Measurements from ENCODE around the gene SLX4IP. TPM values are rescaled to one million over a fixed set of nuclear protein-coding genes. Genes with fewer than 3 reads are reported as not detected.
"Not testable (repeated sequence)": the region's sequence is repeated elsewhere in the genome, so short reads cannot be mapped to it uniquely, and the experiment has no call there.

Gene SLX4IP
- polyA plus RNA-seq, 4 donors = 1.6 to 7.1 (median 2.5) TPM

- DNase-seq; H3K4me1 ChIP-seq (ENCODE audit: control insufficient read depth in 3 of 3, insufficient read depth in 2 of 3, low read depth in 1 of 3, low read length in 2 of 3); H3K27me3 ChIP-seq (ENCODE audit: control insufficient read depth in 3 of 3, insufficient read depth in 3 of 3, low read length in 3 of 3); H3K4me3 ChIP-seq (ENCODE audit: low read depth in 1 of 3, low read length in 3 of 3); FAIRE-seq; H3K27ac ChIP-seq (ENCODE audit: low read depth in 1 of 3, low read length in 2 of 3); H3K9me3 ChIP-seq (ENCODE audit: control insufficient read depth in 2 of 2, insufficient read depth in 1 of 2, low read depth in 1 of 2, low read length in 1 of 2); H3K36me3 ChIP-seq (ENCODE audit: control insufficient read depth in 3 of 3, insufficient read depth in 2 of 3, low read depth in 1 of 3, low read length in 3 of 3): not testable (repeated sequence)
- 95 to 96% (median 95%) methylated on average over 10 of the region's 10 CpGs for WGBS, 3 donors
Observed at GRCh38 chr20:10590446-10590845, 155.3 kb downstream of the SLX4IP start.

GRCh38 chr20:10590950-10591671 lies 156.0 kb downstream of the SLX4IP start:
- Histone ChIP-seq H3K4me3 (ENCODE audit: low read depth in 1 of 3, low read length in 3 of 3) (no peak overlapping the region), H3K4me1 (ENCODE audit: control insufficient read depth in 3 of 3, insufficient read depth in 2 of 3, low read depth in 1 of 3, low read length in 2 of 3) (no peaks in the 10 kb centered on the region), H3K27me3 (ENCODE audit: control insufficient read depth in 3 of 3, insufficient read depth in 3 of 3, low read length in 3 of 3) (no peaks in the 10 kb centered on the region), H3K27ac (ENCODE audit: low read depth in 1 of 3, low read length in 2 of 3) (peak overlapping the region in 1 of 3 donors; percentile 17), H3K36me3 (ENCODE audit: control insufficient read depth in 3 of 3, insufficient read depth in 2 of 3, low read depth in 1 of 3, low read length in 3 of 3) (no peaks in the 10 kb centered on the region), H3K9me3 (ENCODE audit: control insufficient read depth in 2 of 2, insufficient read depth in 1 of 2, low read depth in 1 of 2, low read length in 1 of 2) (no peaks in the 10 kb centered on the region)
- FAIRE-seq = no peak
- DNase-seq = no peak
- WGBS, 3 donors = 96 to 97% (median 96%) methylated on average over 1 of the region's 1 CpG

GRCh38 chr20:10591946-10592521 lies 156.9 kb downstream of the SLX4IP start:
- no peak overlapping the region for H3K4me3 ChIP-seq (ENCODE audit: low read depth in 1 of 3, low read length in 3 of 3)
- DNase-seq (no peak), FAIRE-seq (no peak)
- H3K27ac ChIP-seq (ENCODE audit: low read depth in 1 of 3, low read length in 2 of 3) = no peak overlapping the region
- no peaks in the 10 kb centered on the region for H3K27me3 ChIP-seq (ENCODE audit: control insufficient read depth in 3 of 3, insufficient read depth in 3 of 3, low read length in 3 of 3)
- no peaks in the 10 kb centered on the region for H3K4me1 ChIP-seq (ENCODE audit: control insufficient read depth in 3 of 3, insufficient read depth in 2 of 3, low read depth in 1 of 3, low read length in 2 of 3)
- no peaks in the 10 kb centered on the region for H3K9me3 ChIP-seq (ENCODE audit: control insufficient read depth in 2 of 2, insufficient read depth in 1 of 2, low read depth in 1 of 2, low read length in 1 of 2)
- H3K36me3 ChIP-seq (ENCODE audit: control insufficient read depth in 3 of 3, insufficient read depth in 2 of 3, low read depth in 1 of 3, low read length in 3 of 3) = no peaks in the 10 kb centered on the region
- 65 to 94% (median 88%) methylated on average over 2 of the region's 2 CpGs for WGBS, 3 donors

- Histone ChIP-seq H3K4me3 (ENCODE audit: low read depth in 1 of 3, low read length in 3 of 3) (no peak overlapping the region), H3K27ac (ENCODE audit: low read depth in 1 of 3, low read length in 2 of 3) (no peak overlapping the region), H3K36me3 (ENCODE audit: control insufficient read depth in 3 of 3, insufficient read depth in 2 of 3, low read depth in 1 of 3, low read length in 3 of 3) (no peaks in the 10 kb centered on the region), H3K27me3 (ENCODE audit: control insufficient read depth in 3 of 3, insufficient read depth in 3 of 3, low read length in 3 of 3) (no peaks in the 10 kb centered on the region), H3K4me1 (ENCODE audit: control insufficient read depth in 3 of 3, insufficient read depth in 2 of 3, low read depth in 1 of 3, low read length in 2 of 3) (no peaks in the 10 kb centered on the region), H3K9me3 (ENCODE audit: control insufficient read depth in 2 of 2, insufficient read depth in 1 of 2, low read depth in 1 of 2, low read length in 1 of 2) (no peaks in the 10 kb centered on the region)
- DNase-seq = no peak
- no peak for FAIRE-seq
- WGBS, 3 donors = 89 to 96% (median 94%) methylated on average over 7 of the region's 7 CpGs
Observed at GRCh38 chr20:10594296-10594868, 159.3 kb downstream of the SLX4IP start.

GRCh38 chr20:10595266-10595665 lies 160.2 kb downstream of the SLX4IP start:
- H3K27me3 ChIP-seq (ENCODE audit: control insufficient read depth in 3 of 3, insufficient read depth in 3 of 3, low read length in 3 of 3) = no peaks in the 10 kb centered on the region
- no peaks in the 10 kb centered on the region for H3K36me3 ChIP-seq (ENCODE audit: control insufficient read depth in 3 of 3, insufficient read depth in 2 of 3, low read depth in 1 of 3, low read length in 3 of 3)
- 84 to 85% (median 85%) methylated on average over 2 of the region's 2 CpGs for WGBS, 3 donors
- FAIRE-seq = no peak
- no peak overlapping the region for H3K4me3 ChIP-seq (ENCODE audit: low read depth in 1 of 3, low read length in 3 of 3)
- DNase-seq = no peak
- no peaks in the 10 kb centered on the region for H3K9me3 ChIP-seq (ENCODE audit: control insufficient read depth in 2 of 2, insufficient read depth in 1 of 2, low read depth in 1 of 2, low read length in 1 of 2)
- no peaks in the 10 kb centered on the region for H3K4me1 ChIP-seq (ENCODE audit: control insufficient read depth in 3 of 3, insufficient read depth in 2 of 3, low read depth in 1 of 3, low read length in 2 of 3)
- H3K27ac ChIP-seq (ENCODE audit: low read depth in 1 of 3, low read length in 2 of 3) = no peak overlapping the region

GRCh38 chr20:10595985-10596384 lies 160.9 kb downstream of the SLX4IP start:
- no peaks in the 10 kb centered on the region for H3K4me1 ChIP-seq (ENCODE audit: control insufficient read depth in 3 of 3, insufficient read depth in 2 of 3, low read depth in 1 of 3, low read length in 2 of 3)
- H3K4me3 ChIP-seq (ENCODE audit: low read depth in 1 of 3, low read length in 3 of 3) = no peak overlapping the region
- H3K27ac ChIP-seq (ENCODE audit: low read depth in 1 of 3, low read length in 2 of 3) = peak overlapping the region in 1 of 3 donors; percentile 16
- 86 to 87% (median 86%) methylated on average over 3 of the region's 3 CpGs for WGBS, 3 donors
- H3K36me3 ChIP-seq (ENCODE audit: control insufficient read depth in 3 of 3, insufficient read depth in 2 of 3, low read depth in 1 of 3, low read length in 3 of 3) = no peaks in the 10 kb centered on the region
- FAIRE-seq = no peak
- DNase-seq = no peak
- H3K27me3 ChIP-seq (ENCODE audit: control insufficient read depth in 3 of 3, insufficient read depth in 3 of 3, low read length in 3 of 3) = no peaks in the 10 kb centered on the region
- no peaks in the 10 kb centered on the region for H3K9me3 ChIP-seq (ENCODE audit: control insufficient read depth in 2 of 2, insufficient read depth in 1 of 2, low read depth in 1 of 2, low read length in 1 of 2)

GRCh38 chr20:10596710-10597121 lies 161.6 kb downstream of the SLX4IP start:
- Histone ChIP-seq H3K4me3 (ENCODE audit: low read depth in 1 of 3, low read length in 3 of 3) (no peak overlapping the region), H3K36me3 (ENCODE audit: control insufficient read depth in 3 of 3, insufficient read depth in 2 of 3, low read depth in 1 of 3, low read length in 3 of 3) (no peaks in the 10 kb centered on the region), H3K27ac (ENCODE audit: low read depth in 1 of 3, low read length in 2 of 3) (no peak overlapping the region), H3K27me3 (ENCODE audit: control insufficient read depth in 3 of 3, insufficient read depth in 3 of 3, low read length in 3 of 3) (no peaks in the 10 kb centered on the region), H3K9me3 (ENCODE audit: control insufficient read depth in 2 of 2, insufficient read depth in 1 of 2, low read depth in 1 of 2, low read length in 1 of 2) (no peaks in the 10 kb centered on the region), H3K4me1 (ENCODE audit: control insufficient read depth in 3 of 3, insufficient read depth in 2 of 3, low read depth in 1 of 3, low read length in 2 of 3) (no peaks in the 10 kb centered on the region)
- DNase-seq (no peak), FAIRE-seq (no peak)
- 70 to 92% (median 86%) methylated on average over 4 of the region's 4 CpGs for WGBS, 3 donors

GRCh38 chr20:10597637-10598036 lies 162.5 kb downstream of the SLX4IP start:
- WGBS, 3 donors = 93 to 100% (median 94%) methylated on average over 1 of the region's 1 CpG
- DNase-seq = no peak
- no peaks in the 10 kb centered on the region for H3K27me3 ChIP-seq (ENCODE audit: control insufficient read depth in 3 of 3, insufficient read depth in 3 of 3, low read length in 3 of 3)
- no peak overlapping the region for H3K4me3 ChIP-seq (ENCODE audit: low read depth in 1 of 3, low read length in 3 of 3)
- no peak for FAIRE-seq
- no peaks in the 10 kb centered on the region for H3K4me1 ChIP-seq (ENCODE audit: control insufficient read depth in 3 of 3, insufficient read depth in 2 of 3, low read depth in 1 of 3, low read length in 2 of 3)
- no peaks in the 10 kb centered on the region for H3K36me3 ChIP-seq (ENCODE audit: control insufficient read depth in 3 of 3, insufficient read depth in 2 of 3, low read depth in 1 of 3, low read length in 3 of 3)
- H3K9me3 ChIP-seq (ENCODE audit: control insufficient read depth in 2 of 2, insufficient read depth in 1 of 2, low read depth in 1 of 2, low read length in 1 of 2) = no peaks in the 10 kb centered on the region
- no peak overlapping the region for H3K27ac ChIP-seq (ENCODE audit: low read depth in 1 of 3, low read length in 2 of 3)

All from small intestine (tissue), 7 donors.